Epidermal melanocyte (primary cell): ENCODE results near the gene RSF1.
A peak's percentile ranks its signal among the peaks of the same experiment; 100 is the strongest.
"Not testable (repeated sequence)": the region's sequence is repeated elsewhere in the genome, so short reads cannot be mapped to it uniquely, and the experiment has no call there.

ENCODE experiments used
- DNase-seq: peaks from one replicate; pipeline ENCODE4 v3.0.0; 2011; ENCODE audit warnings: low spot score; ENCODE audit not compliant: insufficient read length

Gene RSF1

GRCh38 chr11:77695417-77695816 lies 125.1 kb downstream of the RSF1 start:
- no peak for DNase-seq

- DNase-seq = no peak
Observed at GRCh38 chr11:77690649-77691048, 129.9 kb downstream of the RSF1 start.

DNA sequence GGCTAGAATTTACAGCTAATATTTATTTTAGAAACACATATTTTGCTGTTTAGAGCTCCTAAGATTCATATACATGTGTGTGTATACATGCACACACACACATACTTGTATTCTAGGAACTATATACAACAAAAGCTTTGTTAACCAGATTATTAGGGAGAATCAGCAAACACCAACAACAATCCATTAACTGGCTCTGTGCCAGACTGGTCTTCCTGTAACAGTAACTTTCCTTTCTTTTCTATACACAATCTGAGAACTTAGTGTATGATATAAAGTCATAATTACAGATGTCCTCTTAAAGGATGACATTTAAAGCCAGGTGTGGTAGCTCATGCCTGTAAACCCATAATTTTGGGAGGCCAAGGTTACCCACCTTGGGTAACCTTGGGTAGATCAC lies 133.4 kb downstream of the RSF1 start:
- no peak for DNase-seq

DNA sequence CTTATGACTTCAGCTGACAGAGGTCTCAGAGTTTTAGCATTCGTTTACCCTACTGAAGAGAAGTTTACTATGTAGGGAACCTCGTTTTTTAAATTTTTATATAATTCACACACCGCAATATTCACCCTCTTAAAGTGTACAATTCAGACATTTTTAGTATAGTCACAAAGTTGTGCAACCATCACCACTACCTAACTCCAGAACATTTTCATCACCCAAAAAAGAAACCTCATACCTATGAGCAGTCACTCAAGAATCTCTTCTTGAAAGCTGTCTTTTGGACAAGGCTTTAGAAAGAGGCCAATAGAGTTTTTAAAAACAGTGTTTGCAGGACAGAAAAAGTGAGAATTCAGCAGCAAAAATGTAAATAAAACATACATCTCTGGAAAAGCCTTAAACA lies 143.4 kb downstream of the RSF1 start:
- no peak for DNase-seq

GRCh38 chr11:77672264-77672663 lies 148.3 kb downstream of the RSF1 start:
- no peak for DNase-seq

- DNase-seq = no peak
Observed at GRCh38 chr11:77669848-77670511, 150.5 kb downstream of the RSF1 start.

GRCh38 chr11:77668760-77669159 lies 151.8 kb downstream of the RSF1 start:
- DNase-seq = no peak

DNA sequence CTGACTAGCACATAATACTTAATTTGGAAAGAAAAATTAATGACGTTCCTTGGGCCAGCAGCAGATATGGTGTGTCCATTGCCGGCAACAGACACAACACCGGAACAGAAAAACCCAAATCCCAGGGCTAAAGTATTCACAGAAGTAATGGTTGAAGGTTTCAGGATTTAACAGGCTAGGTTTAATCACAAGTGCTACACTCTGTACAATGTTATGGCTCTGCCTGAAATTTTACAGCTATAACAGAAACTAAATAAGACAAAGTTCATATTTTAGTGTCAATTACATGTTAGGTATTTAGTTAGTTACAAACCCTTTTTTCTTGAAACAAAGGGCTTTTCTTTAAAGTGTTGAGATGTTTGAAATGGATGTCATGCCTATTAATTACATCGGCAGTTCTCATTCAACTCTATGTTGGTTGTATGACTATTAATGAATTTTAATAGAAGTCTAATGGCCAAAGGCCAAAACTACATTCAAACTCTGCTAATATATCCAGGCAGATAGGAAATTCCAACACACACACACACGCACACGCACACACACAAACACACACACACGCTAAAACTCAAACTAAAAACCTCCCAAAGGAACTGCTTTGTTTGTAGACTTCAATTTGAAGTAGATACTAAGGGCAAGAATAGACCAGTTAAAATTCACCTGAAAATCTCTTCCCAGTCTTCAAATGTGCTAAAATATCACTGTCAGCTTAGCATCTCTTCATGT lies 155.1 kb downstream of the RSF1 start:
- DNase-seq = no peak

DNA sequence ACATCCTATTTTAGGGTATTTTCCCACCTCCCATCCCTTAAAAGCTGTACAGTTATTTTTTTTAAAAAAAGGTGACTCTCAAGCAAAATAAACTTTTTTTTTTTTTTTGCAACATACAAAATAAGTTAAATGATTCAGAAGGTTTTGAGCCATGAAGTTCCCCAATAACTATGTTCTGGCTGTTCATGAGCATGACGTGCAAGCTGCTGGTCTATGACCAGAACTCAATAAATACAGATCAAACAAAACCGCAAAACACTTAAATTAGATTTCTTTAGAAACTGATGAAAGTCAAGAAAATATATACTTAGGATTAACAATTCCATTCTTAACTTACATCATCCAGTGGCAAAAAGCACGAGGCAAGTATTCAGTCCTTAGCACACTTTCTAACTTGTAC lies 158.9 kb downstream of the RSF1 start:
- no peak for DNase-seq

- DNase-seq = no peak
Observed at GRCh38 chr11:77660947-77661346, 159.6 kb downstream of the RSF1 start.

- DNase-seq = no peak
Observed at GRCh38 chr11:77658213-77659013, 162.1 kb downstream of the RSF1 start.

- DNase-seq = no peak
Observed at GRCh38 chr11:77656362-77656761, 164.2 kb downstream of the RSF1 start.

DNA sequence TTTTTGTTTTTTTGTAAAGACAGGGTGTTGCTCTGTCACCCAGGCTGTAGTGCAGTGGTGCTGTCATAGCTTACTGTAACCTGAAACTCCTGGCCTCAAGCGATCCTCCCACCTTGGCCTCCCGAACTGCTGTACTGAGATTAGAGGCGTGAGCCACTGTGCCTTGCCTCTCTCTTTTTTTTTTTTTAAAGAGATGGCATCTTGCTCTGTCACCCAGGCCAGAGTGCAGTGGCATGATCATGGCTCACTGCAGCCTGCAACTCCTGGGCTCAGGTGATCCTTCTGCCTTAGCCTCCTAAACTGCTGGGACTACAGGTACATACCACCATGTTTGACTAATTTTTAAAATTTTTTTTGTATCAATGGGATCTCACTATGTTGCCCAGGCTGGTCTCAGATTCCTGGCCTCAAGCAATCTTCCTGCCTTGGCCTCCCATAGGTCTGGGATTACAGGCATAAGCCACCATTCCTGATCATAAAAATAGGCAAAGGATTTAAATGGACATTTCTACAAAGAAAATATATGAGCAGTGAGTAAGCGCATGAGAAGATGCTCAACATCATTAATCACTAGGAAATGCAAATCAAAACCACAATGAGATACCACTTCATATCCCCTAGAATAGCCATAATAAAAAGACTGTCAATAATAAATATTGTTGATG lies 165.6 kb downstream of the RSF1 start:
- DNase-seq = no peak

DNA sequence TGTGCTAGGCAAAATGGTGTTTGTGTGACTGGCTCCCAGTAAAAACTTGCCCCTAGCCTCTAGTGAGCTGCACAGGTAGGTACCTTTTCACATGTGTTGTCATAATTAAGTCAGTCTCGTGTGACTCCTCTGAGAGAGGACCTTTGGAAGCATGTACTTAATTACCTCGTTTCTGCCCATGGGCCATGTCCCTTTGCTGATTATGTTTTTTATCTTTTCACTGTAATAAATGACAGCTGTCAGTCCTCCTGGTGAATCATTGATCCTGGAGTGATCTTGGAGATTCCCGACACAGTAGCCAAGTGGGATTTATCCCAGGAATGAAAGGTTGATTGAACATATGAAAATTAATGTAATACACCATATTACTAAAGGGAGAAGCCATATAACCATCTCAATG lies 170.4 kb downstream of the RSF1 start:
- DNase-seq = no peak

GRCh38 chr11:77647654-77648305 lies 172.7 kb downstream of the RSF1 start:
- DNase-seq = no peak

DNA sequence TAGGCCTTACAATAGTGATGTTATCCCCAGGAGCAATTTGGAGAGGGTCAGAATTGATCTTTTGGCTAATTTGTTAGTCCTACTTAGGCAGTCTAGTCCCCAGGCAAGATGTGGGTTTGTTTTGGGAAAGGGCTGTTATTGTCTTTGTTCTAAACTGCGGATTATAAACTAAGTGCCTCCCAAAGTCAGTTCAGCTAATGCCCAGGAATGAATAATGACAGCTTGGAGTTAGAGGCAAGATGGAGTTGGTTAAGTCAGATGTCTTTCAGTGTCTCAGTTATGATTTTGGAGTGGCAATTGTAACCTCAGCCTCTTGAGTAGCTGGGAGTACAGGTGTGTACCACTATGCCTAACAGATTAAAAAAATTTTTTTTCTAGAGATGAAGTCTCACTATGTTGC lies 175.6 kb downstream of the RSF1 start:
- DNase-seq = no peak

- DNase-seq = no peak
Observed at GRCh38 chr11:77642228-77642627, 178.3 kb downstream of the RSF1 start.

DNA sequence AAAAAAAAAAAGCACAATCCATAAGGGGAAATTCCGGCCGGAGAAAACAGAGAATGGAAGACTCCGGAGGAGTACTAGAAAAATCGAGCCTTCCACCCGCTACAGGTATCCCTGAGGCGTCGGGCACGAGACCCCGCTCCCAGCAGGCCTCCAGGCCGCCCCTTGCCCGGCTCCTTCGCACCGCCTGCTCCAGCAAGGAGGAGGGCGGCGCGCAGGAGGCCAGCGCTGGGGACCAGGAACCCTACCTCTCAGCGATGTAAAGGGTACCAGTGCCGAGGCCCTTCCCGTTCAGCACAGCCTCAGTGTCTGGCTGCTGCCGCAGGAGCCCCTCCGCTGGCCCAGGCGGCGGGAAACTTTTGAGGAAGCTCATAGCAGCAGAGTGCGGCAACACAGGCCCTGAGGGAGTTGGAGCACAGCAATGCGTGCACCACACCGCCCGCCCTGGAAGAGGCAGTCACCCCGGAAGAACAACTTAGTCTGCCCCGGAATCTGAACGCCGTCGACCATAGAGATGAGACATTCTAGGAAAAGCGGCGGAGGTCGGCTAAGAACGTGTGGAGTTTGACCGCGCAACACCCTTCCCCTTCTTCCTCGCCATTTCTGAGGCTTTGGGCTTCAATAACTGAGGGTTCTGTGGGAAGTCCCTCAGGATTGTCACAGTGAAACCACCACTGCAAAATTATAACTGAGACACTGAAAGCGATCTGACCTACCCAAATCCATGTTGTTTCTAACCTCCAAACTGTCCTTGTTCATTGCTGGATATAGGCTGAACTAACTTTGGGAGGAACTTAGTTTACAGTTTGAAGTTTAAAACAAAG lies 183.0 kb downstream of the RSF1 start, which contains the start of gene CLNS1A:
Gene CLNS1A, minus strand, starts transcription at position 450 of the 821 bp plus-strand sequence. Its CDS starts 80 bp downstream, at position 370.
- peak; percentile 30 for DNase-seq

GRCh38 chr11:77636731-77637344 lies 183.7 kb downstream of the RSF1 start:
- no peak for DNase-seq

DNA sequence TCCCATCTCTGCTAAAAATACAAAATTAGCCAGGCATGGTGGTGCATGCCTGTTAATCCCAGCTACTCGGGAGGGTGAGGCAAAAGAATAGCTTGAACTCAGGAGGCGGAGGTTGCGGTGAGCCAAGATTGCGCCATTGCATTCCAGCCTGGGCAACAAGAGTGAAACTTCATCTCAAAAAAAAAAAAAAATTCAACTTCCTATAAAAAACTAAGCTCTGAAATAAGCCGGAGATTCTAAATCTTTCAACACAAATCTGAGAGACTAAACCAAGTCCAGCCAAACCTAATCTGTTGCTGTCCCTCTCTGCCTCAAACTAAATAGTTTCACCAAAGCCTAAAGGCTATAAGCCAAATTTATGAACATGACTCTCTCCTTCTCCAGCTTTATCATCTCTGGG lies 186.6 kb downstream of the RSF1 start:
- not testable (repeated sequence) for DNase-seq
